ENCODE results near the gene EML4. TPM values are rescaled to one million over a fixed set of nuclear protein-coding genes. Genes with fewer than 3 reads are reported as not detected.

EML4 gene
- total and polyA plus RNA-seq, 2 of the 13 experiments (the other 11 are each of a cell fraction or from before 2014, with no cell fraction given), result 243 to 476 TPM

DNA sequence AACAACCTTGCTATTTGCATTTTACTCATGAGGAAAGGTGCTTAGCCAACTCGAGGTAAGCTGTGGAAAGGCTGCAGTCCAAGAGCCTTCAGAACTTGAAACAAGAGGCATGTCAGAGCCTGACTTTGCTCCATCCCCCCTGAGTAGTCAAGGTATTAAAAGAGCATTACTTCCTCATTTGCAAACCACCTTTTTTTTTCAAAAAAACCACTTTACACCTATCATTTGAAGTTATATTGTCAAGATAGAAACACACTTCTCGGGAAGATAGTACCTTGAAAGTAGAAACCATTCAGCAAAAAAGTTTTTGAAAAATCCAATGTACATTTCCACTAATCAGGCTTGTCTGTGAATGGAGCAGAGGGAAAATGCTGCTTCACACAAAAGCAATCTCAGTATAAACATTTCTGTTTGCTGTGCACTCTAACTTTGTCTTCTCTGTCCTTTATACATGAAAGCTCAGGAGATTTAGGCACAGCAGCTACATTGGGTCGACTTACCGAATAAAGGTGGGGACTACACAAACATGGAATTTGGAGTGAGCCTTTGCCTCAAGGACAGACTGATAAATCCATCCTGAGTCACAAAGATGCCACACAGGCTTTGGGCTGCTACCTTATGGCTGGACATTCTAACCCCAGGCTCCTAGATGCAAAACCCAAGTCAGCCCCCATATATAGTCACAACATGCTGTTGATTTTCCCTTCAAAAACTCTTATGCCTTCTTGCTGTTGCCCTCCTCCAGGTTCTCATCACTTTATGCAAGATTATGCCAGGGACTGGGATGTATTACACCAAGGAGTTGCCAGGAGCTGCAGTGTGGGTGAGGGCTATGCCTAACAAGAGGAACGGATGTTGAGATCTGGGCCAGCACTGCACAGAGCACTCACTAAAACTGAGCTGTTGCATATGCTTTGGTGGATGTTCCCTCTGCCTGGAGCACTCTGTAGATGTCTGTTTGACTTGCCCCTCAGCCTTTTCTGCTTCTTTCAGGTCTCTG lies 41.4 kb upstream of the EML4 start (continued):
- TF ChIP-seq FOXA1 (IDR thresholded peaks at IDR 0.05) (no peak), FOXA1 (CRISPR knock-in tag; IDR thresholded peaks at IDR 0.05) (peak; percentile 90), ZNF510 (CRISPR knock-in tag; IDR thresholded peaks at IDR 0.05; ENCODE audit: low read depth) (no peak), TGIF2 (CRISPR knock-in tag; IDR thresholded peaks at IDR 0.05) (no peak)

DNA sequence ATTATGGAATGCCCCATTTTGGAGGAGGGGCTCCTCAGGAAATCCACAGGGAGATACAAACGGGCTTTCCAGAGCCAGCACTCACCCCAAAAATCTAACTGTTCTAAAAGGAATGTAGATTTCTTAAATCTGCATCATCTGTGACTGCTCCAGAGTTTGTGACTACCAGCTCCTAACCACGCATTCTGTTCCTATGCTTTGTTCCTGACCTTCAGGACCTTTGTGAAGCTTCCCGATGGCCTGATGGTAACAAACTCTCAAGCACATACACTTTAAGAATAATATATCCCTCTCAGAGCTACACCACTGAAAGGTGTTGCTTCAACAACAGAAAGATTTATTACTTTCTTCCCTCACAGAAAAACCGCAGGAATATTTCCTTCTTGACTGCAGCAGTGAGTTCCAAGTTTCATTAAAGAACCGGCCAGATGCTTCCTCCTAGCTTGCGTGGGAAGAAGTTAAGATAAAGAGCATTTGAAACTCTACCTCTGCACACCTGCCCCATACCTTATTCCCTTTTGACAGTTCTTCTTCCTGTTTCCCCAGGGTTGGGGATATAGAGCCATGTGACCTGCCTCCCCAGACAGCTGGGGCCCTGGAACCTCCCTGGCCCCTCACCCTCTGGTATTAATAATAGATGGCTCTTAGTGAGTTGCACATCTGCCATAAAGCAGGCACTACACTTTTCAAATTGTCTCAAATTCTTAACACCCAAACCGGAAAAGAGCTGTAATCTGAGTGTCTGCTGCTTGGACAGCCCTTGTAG lies 40.2 kb upstream of the EML4 start:
- H3K4me2 ChIP-seq (ENCODE audit: low read depth, low read length), result no peak overlapping the region
- H3K27ac ChIP-seq (ENCODE audit: extremely low read length, insufficient read depth, low read length), result peak overlapping the region; percentile 84
- DNase-seq (ENCODE audit: low spot score) (no peak), ATAC-seq (no peak), FAIRE-seq (no peak)
- H3K4me1 ChIP-seq (ENCODE audit: insufficient read depth, low read length), result peaks cover 100% of the 10 kb centered on the region
- no peak overlapping the region for H2AFZ ChIP-seq (ENCODE audit: low read length)
- no peaks in the 10 kb centered on the region for H3K9me3 ChIP-seq (ENCODE audit: low read length)
- H3K79me2 ChIP-seq (ENCODE audit: insufficient read depth, low read length), result peaks cover 38% of the 10 kb centered on the region
- no peaks in the 10 kb centered on the region for H3K36me3 ChIP-seq (replicated peaks in 1 of 2; ENCODE audit: control insufficient read depth in 1 of 2, insufficient read depth in 2 of 2, low read length in 2 of 2)
- in situ Hi-C loops (cut with HindIII; ENCODE audit: extremely low pct_ligation_motif_present, low pct_unique_long_range_greater_than_20kb), result no loop called here
- BruUV-seq (replicated peaks), result no TSS peak
- no peak overlapping the region for H3K9ac ChIP-seq (ENCODE audit: insufficient read depth, low read depth, low read length)
- H3K27me3 ChIP-seq (ENCODE audit: control insufficient read depth in 1 of 2, insufficient read depth in 2 of 2, low read length in 2 of 2), result no peaks in the 10 kb centered on the region
- POLR2A ChIA-PET, result interaction anchor here (1.4 to 7.0 kb wide), 7 partner anchors 8 to 42 kb away, joined by 3 to 100 read pairs (median 34); no protein-coding TSS in a partner anchor
- 81% methylated on average over 7 of the region's 7 CpGs for WGBS (ENCODE audit: low lambda C conversion rate)
- H3K4me3 ChIP-seq (replicated peaks in 1 of 3; ENCODE audit: insufficient read depth in 1 of 3, low read depth in 2 of 3, low read length in 3 of 3), result no peak overlapping the region
- intact Hi-C loops (cut with micrococcal nuclease; ENCODE audit: unreplicated experiment), result no loop called here
- H4K20me1 ChIP-seq (ENCODE audit: insufficient read depth, low read length), result no peaks in the 10 kb centered on the region
- CTCF ChIA-PET (ENCODE audit: low intra/inter-chr PET ratio, low total read pairs), result no interaction called here
- TF ChIP-seq, protein P1, sequence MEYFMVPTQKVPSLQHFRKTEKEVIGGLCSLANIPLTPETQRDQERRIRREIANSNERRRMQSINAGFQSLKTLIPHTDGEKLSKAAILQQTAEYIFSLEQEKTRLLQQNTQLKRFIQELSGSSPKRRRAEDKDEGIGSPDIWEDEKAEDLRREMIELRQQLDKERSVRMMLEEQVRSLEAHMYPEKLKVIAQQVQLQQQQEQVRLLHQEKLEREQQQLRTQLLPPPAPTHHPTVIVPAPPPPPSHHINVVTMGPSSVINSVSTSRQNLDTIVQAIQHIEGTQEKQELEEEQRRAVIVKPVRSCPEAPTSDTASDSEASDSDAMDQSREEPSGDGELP (IDR thresholded peaks at IDR 0.05; ENCODE audit: borderline replicate concordance, low read depth), result peak; percentile 36; the same call in 1 of the 2 replicates
- no peak for TF ChIP-seq ZBTB3 (CRISPR knock-in tag; IDR thresholded peaks at IDR 0.05; ENCODE audit: borderline replicate concordance, low read depth)
- TF ChIP-seq ZNF501 (CRISPR knock-in tag; IDR thresholded peaks at IDR 0.05), result 0 out of 2 replicates have a peak, but pooled peaks have one; percentile 12
- 0 out of 2 replicates have a peak, but pooled peaks have one; percentile 15 for TF ChIP-seq ZNF383 (CRISPR knock-in tag; IDR thresholded peaks at IDR 0.05; ENCODE audit: borderline replicate concordance)
- TF ChIP-seq ATF7-NPFF (CRISPR knock-in tag; IDR thresholded peaks at IDR 0.05; ENCODE audit: low read depth), result 0 out of 2 replicates have a peak, but pooled peaks have one; percentile 23
- TF ChIP-seq, protein P2, sequence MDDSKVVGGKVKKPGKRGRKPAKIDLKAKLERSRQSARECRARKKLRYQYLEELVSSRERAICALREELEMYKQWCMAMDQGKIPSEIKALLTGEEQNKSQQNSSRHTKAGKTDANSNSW (CRISPR knock-in tag; IDR thresholded peaks at IDR 0.05; ENCODE audit: borderline replicate concordance), result no peak
- no peak for TF ChIP-seq ZNF431 (CRISPR knock-in tag; IDR thresholded peaks at IDR 0.05; ENCODE audit: borderline replicate concordance, low read depth)
- TF ChIP-seq, protein P3, sequence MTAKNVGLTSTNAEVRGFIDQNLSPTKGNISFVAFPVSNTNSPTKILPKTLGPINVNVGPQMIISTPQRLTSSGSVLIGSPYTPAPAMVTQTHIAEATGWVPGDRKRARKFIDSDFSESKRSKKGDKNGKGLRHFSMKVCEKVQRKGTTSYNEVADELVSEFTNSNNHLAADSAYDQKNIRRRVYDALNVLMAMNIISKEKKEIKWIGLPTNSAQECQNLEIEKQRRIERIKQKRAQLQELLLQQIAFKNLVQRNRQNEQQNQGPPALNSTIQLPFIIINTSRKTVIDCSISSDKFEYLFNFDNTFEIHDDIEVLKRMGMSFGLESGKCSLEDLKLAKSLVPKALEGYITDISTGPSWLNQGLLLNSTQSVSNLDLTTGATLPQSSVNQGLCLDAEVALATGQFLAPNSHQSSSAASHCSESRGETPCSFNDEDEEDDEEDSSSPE (CRISPR knock-in tag; IDR thresholded peaks at IDR 0.05), result 0 out of 2 replicates have a peak, but pooled peaks have one; percentile 0
- no peak for TF ChIP-seq ZNF737 (CRISPR knock-in tag; IDR thresholded peaks at IDR 0.05; ENCODE audit: borderline replicate concordance)
- TF ChIP-seq BRD4 (CRISPR knock-in tag; IDR thresholded peaks at IDR 0.05), result 0 out of 2 replicates have a peak, but pooled peaks have one; percentile 36
- no peak for TF ChIP-seq CCDC6 (CRISPR knock-in tag; IDR thresholded peaks at IDR 0.05)

Data from HepG2 (cell line).